ENCODE results near the gene EGR1.
A peak's percentile ranks its signal among the peaks of the same experiment; 100 is the strongest.

EGR1 gene

GRCh38 chr5:138448070-138448469 lies 17.2 kb upstream of the EGR1 start:
- TF ChIP-seq CTCF (IDR thresholded peaks at IDR 0.05; ENCODE audit: borderline replicate concordance, insufficient read depth, low read depth, low read length): no peak
- H3K4me3 ChIP-seq (ENCODE audit: low read depth, low read length): no peak overlapping the region

GRCh38 chr5:138448481-138449398 lies 16.5 kb upstream of the EGR1 start:
- H3K4me3 ChIP-seq (ENCODE audit: low read depth, low read length): no peak overlapping the region
- TF ChIP-seq CTCF (IDR thresholded peaks at IDR 0.05; ENCODE audit: borderline replicate concordance, insufficient read depth, low read depth, low read length): no peak

GRCh38 chr5:138449501-138450239 lies 15.6 kb upstream of the EGR1 start:
- no peak overlapping the region for H3K4me3 ChIP-seq (ENCODE audit: low read depth, low read length)

GRCh38 chr5:138450971-138451370 lies 14.3 kb upstream of the EGR1 start:
- TF ChIP-seq CTCF (IDR thresholded peaks at IDR 0.05; ENCODE audit: borderline replicate concordance, insufficient read depth, low read depth, low read length): no peak
- H3K4me3 ChIP-seq (ENCODE audit: low read depth, low read length): no peak overlapping the region

More at GRCh38 chr5:138449501-138450239, 15.6 kb upstream of the EGR1 start:
- peak; percentile 97 for TF ChIP-seq CTCF (IDR thresholded peaks at IDR 0.05; ENCODE audit: borderline replicate concordance, insufficient read depth, low read depth, low read length)

- H3K4me3 ChIP-seq (ENCODE audit: low read depth, low read length): no peak overlapping the region
- TF ChIP-seq CTCF (IDR thresholded peaks at IDR 0.05; ENCODE audit: borderline replicate concordance, insufficient read depth, low read depth, low read length): no peak
These were observed 12.6 kb upstream of the EGR1 start for GRCh38 chr5:138452720-138453119.

GRCh38 chr5:138453590-138453989 lies 11.7 kb upstream of the EGR1 start:
- no peak overlapping the region for H3K4me3 ChIP-seq (ENCODE audit: low read depth, low read length)
- TF ChIP-seq CTCF (IDR thresholded peaks at IDR 0.05; ENCODE audit: borderline replicate concordance, insufficient read depth, low read depth, low read length): no peak
